Endothelial cell of umbilical vein (primary cell): ENCODE results near the gene MRPL24. TPM values are rescaled to one million over a fixed set of nuclear protein-coding genes. Genes with fewer than 3 reads are reported as not detected.

Experiments
- BruUV-seq: library from RNA; stranded (reverse); fragments of 400-500 nt; replicated peaks from 2 replicates; lab custom pipeline; 2021; lab: Mats Ljungman, UMichigan
- CTCF ChIA-PET: fragments of 300-600, 350-600 bp; sonication (Branson Sonifier 250); formaldehyde crosslinking; loops from one replicate; lab custom pipeline; 2021; ENCODE audit warnings: antibody characterized with exemption, inconsistent platforms; lab: Charles Lee
- POLR2A ChIA-PET: fragments of 300-600, 350-600 bp; sonication (Branson Sonifier 250); formaldehyde crosslinking; loops from one replicate; lab custom pipeline; 2021; ENCODE audit warnings: antibody characterized with exemption, inconsistent platforms; lab: Charles Lee
- DNase-seq: peaks from one replicate; pipeline ENCODE4 v3.0.0-alpha.2; 2011; ENCODE audit warnings: low read depth, low spot score
- FAIRE-seq: peaks from 2 replicates; lab custom pipeline; 2011; peaks lifted over from hg19 to GRCh38; lab: Jason Lieb, UNC
- H2AFZ ChIP-seq: 2 replicates; pipeline ENCODE4 v1.6.0; 2012; ENCODE audit warnings: low read depth, low read length, control low read depth, inconsistent platforms
- H3K27ac ChIP-seq: 2 replicates; pipeline ENCODE4 v1.5.1; 2011; ENCODE audit warnings: low read depth, mild to moderate bottlenecking, control low read depth, low read length, moderate library complexity; ENCODE audit not compliant: insufficient read depth
- H3K27me3 ChIP-seq, 2 experiments: 2 replicates each; pipeline versions ENCODE4 v1.6.0 to v1.6.1; 2011; ENCODE audit warnings: low read length in 2 of 2, mixed read lengths in 1 of 2; ENCODE audit not compliant: control insufficient read depth in 2 of 2, insufficient read depth in 2 of 2
- H3K36me3 ChIP-seq, 2 experiments: 2 replicates in 1 of 2; 3 replicates in 1 of 2; pipeline ENCODE4 v1.5.1; 2011; ENCODE audit warnings: low read length in 2 of 2, mild to moderate bottlenecking in 1 of 2, moderate library complexity in 1 of 2; ENCODE audit not compliant: control insufficient read depth in 2 of 2, insufficient read depth in 2 of 2; ENCODE audit errors: extremely low read depth in 1 of 2
- H3K4me1 ChIP-seq: 3 replicates; pipeline ENCODE4 v1.5.1; 2011; ENCODE audit warnings: mild to moderate bottlenecking, low read length; ENCODE audit not compliant: control insufficient read depth, insufficient read depth; ENCODE audit errors: extremely low read depth
- H3K4me2 ChIP-seq: 2 replicates; pipeline ENCODE4 v1.6.1; 2011; ENCODE audit warnings: low read length, control low read depth, mixed read lengths; ENCODE audit not compliant: insufficient read depth
- H3K4me3 ChIP-seq, 3 experiments: fragments of 200-600 bp in 1 of 3; sonication (generic), shearing (Covaris generic) in 1 of 3; replicated peaks in 1 of 3; 2 replicates each; pipeline ENCODE4 v1.5.1; 2011 to 2016; ENCODE audit warnings: control low read depth in 3 of 3, low read length in 3 of 3, mild to moderate bottlenecking in 2 of 3, inconsistent platforms in 1 of 3, low read depth in 1 of 3, moderate library complexity in 1 of 3; ENCODE audit not compliant: insufficient read depth in 1 of 3
- H3K79me2 ChIP-seq: 2 replicates; pipeline ENCODE4 v1.6.0; 2012; ENCODE audit warnings: low read length, inconsistent platforms; ENCODE audit not compliant: control insufficient read depth, insufficient read depth
- H3K9ac ChIP-seq: replicated peaks from 2 replicates; pipeline ENCODE3; 2011; ENCODE audit warnings: low read length, control low read depth; ENCODE audit not compliant: insufficient read depth; ENCODE audit errors: extremely low read depth
- H3K9me1 ChIP-seq: replicated peaks from 3 replicates; pipeline ENCODE4 v1.6.0; 2011; ENCODE audit warnings: mild to moderate bottlenecking, low read length; ENCODE audit not compliant: control insufficient read depth, insufficient read depth; ENCODE audit errors: extremely low read depth
- H3K9me3 ChIP-seq: replicated peaks from 2 replicates; pipeline ENCODE4 v1.5.1; 2012; ENCODE audit warnings: low read length, inconsistent platforms; ENCODE audit not compliant: control insufficient read depth, insufficient read depth
- H4K20me1 ChIP-seq: replicated peaks from 2 replicates; pipeline ENCODE3; 2011; ENCODE audit warnings: mild to moderate bottlenecking, low read length; ENCODE audit not compliant: control insufficient read depth, insufficient read depth; ENCODE audit errors: extremely low read depth
- EZH2 ChIP-seq: IDR thresholded peaks from 2 replicates; pipeline ENCODE4 v1.6.1; 2012; ENCODE audit warnings: borderline replicate concordance, low read depth, mild to moderate bottlenecking, moderate library complexity, low read length, inconsistent platforms; ENCODE audit not compliant: severe bottlenecking
- GATA2 ChIP-seq: IDR thresholded peaks from 2 replicates; pipeline ENCODE4 v1.7.0; 2011; ENCODE audit warnings: low read depth, mild to moderate bottlenecking, moderate library complexity, mixed read lengths, low read length; ENCODE audit not compliant: insufficient read length, insufficient read depth
- JUN ChIP-seq: IDR thresholded peaks from 2 replicates; pipeline ENCODE4 v1.6.1; 2011; ENCODE audit warnings: borderline replicate concordance, low read depth; ENCODE audit not compliant: insufficient read length, insufficient read depth
- POLR2A ChIP-seq: IDR thresholded peaks from 2 replicates; pipeline ENCODE4 v1.6.1; 2012; ENCODE audit warnings: low read depth, mild to moderate bottlenecking, control low read depth, low read length
- POLR2AphosphoS5 ChIP-seq: IDR thresholded peaks from 2 replicates; pipeline ENCODE4 v1.6.1; 2012; ENCODE audit warnings: low read depth, mild to moderate bottlenecking, control low read depth, low read length, moderate library complexity; ENCODE audit not compliant: insufficient read depth
- dilution Hi-C: fragments of 300-500 bp; cut with MboI; formaldehyde crosslinking; loops from one replicate; pipeline ENCODE4 v1.15.0; 2019; ENCODE audit warnings: low sequenced_read_pairs; ENCODE audit not compliant: extremely low pct_ligation_motif_present
- intact Hi-C: fragments of 100-400 bp; cut with micrococcal nuclease; formaldehyde crosslinking; loops from one replicate; pipeline ENCODE4 v1.10.0; 2022
- polyA plus RNA-seq, 4 experiments: library from polyadenylated mRNA; depleted of rRNA in 3 of 4; stranded (reverse) in 3 of 4; unstranded in 1 of 4; fragments of >200 nt; gene quantifications; 2 replicates each; pipeline versions ENCODE4 v1.2.1 to v1.2.3, GENCODE V29; 2011 to 2012; ENCODE audit warnings: missing spikeins in 1 of 4
- total RNA-seq: library from RNA; stranded (reverse); gene quantifications from 2 replicates; pipeline ENCODE4 v1.2.3, GENCODE V29; 2021
- TF ChIP-seq, protein P1 (sequence below), 2 donors: IDR thresholded peaks; 1 replicate in 1 of 2; 2 replicates in 1 of 2; pipeline ENCODE4 v1.5.1; 2011; ENCODE audit warnings: low read length in 2 of 2, mild to moderate bottlenecking in 2 of 2, moderate library complexity in 2 of 2, control low read depth in 1 of 2, inconsistent platforms in 1 of 2, low read depth in 1 of 2; ENCODE audit not compliant: insufficient read depth in 1 of 2; ENCODE audit errors: extremely low read depth in 1 of 2
- TF ChIP-seq, protein P2 (sequence below): IDR thresholded peaks from 2 replicates; pipeline ENCODE4 v1.6.1; 2011; ENCODE audit not compliant: insufficient read depth, insufficient read length

MRPL24 gene
- total and polyA plus RNA-seq, 2 donors (not counting 3 experiments of a cell fraction or from before 2014, with no cell fraction given) = 47.9 to 77.7 TPM

DNA sequence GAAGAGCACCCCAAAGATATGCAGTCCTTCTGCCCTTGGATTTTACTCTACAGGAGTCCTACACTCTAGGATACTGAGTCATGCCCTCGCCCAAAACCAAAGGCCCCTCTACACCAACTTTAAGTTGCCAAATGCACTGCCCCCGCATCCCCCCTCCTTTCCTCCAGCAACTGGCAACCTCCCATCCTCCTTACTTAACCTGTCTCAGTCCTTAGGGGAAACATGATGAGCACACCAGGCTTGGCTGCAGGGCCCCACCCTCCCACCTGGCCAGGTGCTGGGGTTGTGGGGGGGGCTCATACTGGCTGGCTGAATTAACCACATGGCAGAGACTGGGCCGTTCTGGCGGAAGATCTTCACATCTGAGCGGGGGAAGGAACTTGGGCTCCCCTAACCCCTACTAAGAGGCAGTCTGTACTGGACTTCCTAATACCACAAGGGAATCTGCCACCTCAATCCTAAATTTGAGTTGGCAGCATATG is 9.3 kb upstream of the MRPL24 start:
- peak; percentile 14 for TF ChIP-seq POLR2AphosphoS5
- TF ChIP-seq, protein P1, sequence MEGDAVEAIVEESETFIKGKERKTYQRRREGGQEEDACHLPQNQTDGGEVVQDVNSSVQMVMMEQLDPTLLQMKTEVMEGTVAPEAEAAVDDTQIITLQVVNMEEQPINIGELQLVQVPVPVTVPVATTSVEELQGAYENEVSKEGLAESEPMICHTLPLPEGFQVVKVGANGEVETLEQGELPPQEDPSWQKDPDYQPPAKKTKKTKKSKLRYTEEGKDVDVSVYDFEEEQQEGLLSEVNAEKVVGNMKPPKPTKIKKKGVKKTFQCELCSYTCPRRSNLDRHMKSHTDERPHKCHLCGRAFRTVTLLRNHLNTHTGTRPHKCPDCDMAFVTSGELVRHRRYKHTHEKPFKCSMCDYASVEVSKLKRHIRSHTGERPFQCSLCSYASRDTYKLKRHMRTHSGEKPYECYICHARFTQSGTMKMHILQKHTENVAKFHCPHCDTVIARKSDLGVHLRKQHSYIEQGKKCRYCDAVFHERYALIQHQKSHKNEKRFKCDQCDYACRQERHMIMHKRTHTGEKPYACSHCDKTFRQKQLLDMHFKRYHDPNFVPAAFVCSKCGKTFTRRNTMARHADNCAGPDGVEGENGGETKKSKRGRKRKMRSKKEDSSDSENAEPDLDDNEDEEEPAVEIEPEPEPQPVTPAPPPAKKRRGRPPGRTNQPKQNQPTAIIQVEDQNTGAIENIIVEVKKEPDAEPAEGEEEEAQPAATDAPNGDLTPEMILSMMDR (IDR thresholded peaks at IDR 0.05; ENCODE audit: extremely low read depth in 1 of 2, insufficient read depth in 1 of 2, low read depth in 1 of 2, low read length in 2 of 2) = no peak
- TF ChIP-seq, protein P2, sequence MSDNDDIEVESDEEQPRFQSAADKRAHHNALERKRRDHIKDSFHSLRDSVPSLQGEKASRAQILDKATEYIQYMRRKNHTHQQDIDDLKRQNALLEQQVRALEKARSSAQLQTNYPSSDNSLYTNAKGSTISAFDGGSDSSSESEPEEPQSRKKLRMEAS = no peak
- no peak for TF ChIP-seq EZH2
- TF ChIP-seq GATA2 = no peak
- no peak for TF ChIP-seq POLR2A
- no peak for TF ChIP-seq JUN
- Histone ChIP-seq H3K9me1 (no peaks in the 10 kb centered on the region), H3K27ac (peak overlapping the region; percentile 85), H3K36me3 (no peaks in the 10 kb centered on the region), H4K20me1 (no peaks in the 10 kb centered on the region), H3K27me3 (no peaks in the 10 kb centered on the region), H3K4me2 (peak overlapping the region; percentile 76), H3K79me2 (peaks cover 68% of the 10 kb centered on the region), H3K9ac (peak overlapping the region; percentile 69), H3K4me3 (peak overlapping the region; percentile 88 to 94 (median 92)), H3K4me1 (peaks cover 51% of the 10 kb centered on the region), H3K9me3 (no peaks in the 10 kb centered on the region), H2AFZ (no peak overlapping the region)
- dilution Hi-C loops = no loop called here
- ChIA-PET CTCF (interaction anchor here (1.3 to 3.9 kb wide), 2 partner anchors 9 to 23 kb away, joined by 4 to 49 read pairs; partner anchors contain the start of genes ISG20L2, METTL25B and MRPL24), POLR2A (interaction anchor here (0.6 to 2.3 kb wide), 2 partner anchors 16 to 17 kb away, joined by 8 to 27 read pairs; partner anchors contain the start of gene PRCC)
- no TSS peak for BruUV-seq
- DNase-seq (peak; percentile 26), FAIRE-seq (no peak)
- intact Hi-C loops = no loop called here
